SU-DHL-6 (cell line): ENCODE measurements around the gene TMEM40.

Experiments used
- H2AFZ ChIP-seq: fragments of 200-600 bp; sonication (generic); 2 replicates; pipeline ENCODE4 v1.6.1; 2014; ENCODE audit warnings: low read depth, mild to moderate bottlenecking, moderate library complexity, mixed read lengths, antibody characterized with exemption, low read length; ENCODE audit not compliant: severe bottlenecking
- H3F3A ChIP-seq: fragments of 200-600 bp; shearing (Covaris generic); 2 replicates; pipeline ENCODE4 v1.6.0; 2016; ENCODE audit warnings: antibody characterized with exemption, mild to moderate bottlenecking; ENCODE audit not compliant: insufficient read depth
- H3K27ac ChIP-seq: fragments of 200-600 bp; sonication (generic); 2 replicates; pipeline ENCODE4 v1.5.1; 2016; ENCODE audit warnings: low read depth, mild to moderate bottlenecking, low read length, moderate library complexity, mixed read lengths
- H3K27me3 ChIP-seq: fragments of 200-600 bp; sonication (generic), shearing (Covaris generic); 2 replicates; pipeline ENCODE4 v1.6.0; 2014; ENCODE audit warnings: mild to moderate bottlenecking, low read length
- H3K36me3 ChIP-seq: fragments of 200-600 bp; sonication (generic); 2 replicates; pipeline ENCODE4 v1.6.1; 2014; ENCODE audit warnings: mild to moderate bottlenecking, low read length, mixed read lengths
- H3K4me2 ChIP-seq: fragments of 300-600, 200-600 bp; shearing (Covaris generic), sonication (generic); 2 replicates; pipeline ENCODE4 v1.6.0; 2014; ENCODE audit warnings: low read length, low read depth, mild to moderate bottlenecking; ENCODE audit not compliant: poor library complexity, severe bottlenecking
- H3K4me3 ChIP-seq: fragments of 200-600 bp; sonication (generic); 2 replicates; pipeline ENCODE4 v1.5.1; 2014; ENCODE audit warnings: antibody characterized with exemption, low read length, mild to moderate bottlenecking, mixed read lengths; ENCODE audit not compliant: insufficient read depth, poor library complexity, severe bottlenecking
- H3K79me2 ChIP-seq: fragments of 200-600 bp; sonication (generic); 2 replicates; pipeline ENCODE4 v1.6.1; 2014; ENCODE audit warnings: mild to moderate bottlenecking, low read length, moderate library complexity; ENCODE audit not compliant: insufficient read depth
- H3K9ac ChIP-seq: fragments of 200-600 bp; sonication (generic); 2 replicates; pipeline ENCODE4 v1.7.0; 2014; ENCODE audit warnings: mild to moderate bottlenecking, low read length
- H3K9me2 ChIP-seq: fragments of 200-600 bp; sonication (generic); replicated peaks from 2 replicates; pipeline ENCODE4 v1.6.1; 2014; ENCODE audit warnings: low read length; ENCODE audit not compliant: insufficient read depth
- H3K9me3 ChIP-seq: fragments of 200-600 bp; sonication (generic); 2 replicates; pipeline ENCODE4 v1.6.1; 2014; ENCODE audit warnings: low read length, mixed read lengths; ENCODE audit not compliant: insufficient read depth
- H4K20me1 ChIP-seq: fragments of 200-600 bp; sonication (generic); 2 replicates; pipeline ENCODE4 v1.6.1; 2014; ENCODE audit warnings: low read depth, mild to moderate bottlenecking, antibody characterized with exemption, low read length, moderate library complexity, mixed read lengths
- EZH2phosphoT487 ChIP-seq: fragments of 200-600 bp; sonication (generic), shearing (Covaris generic); conservative IDR thresholded peaks from 2 replicates; pipeline ENCODE4 v1.6.1; 2018; ENCODE audit warnings: mild to moderate bottlenecking, antibody characterized with exemption, low read length, moderate library complexity, mixed read lengths
- TF ChIP-seq, protein P1 (sequence below): fragments of 200-600 bp; sonication (generic); IDR thresholded peaks from one replicate; pipeline ENCODE4 v1.5.1; 2017; ENCODE audit warnings: antibody characterized with exemption, mild to moderate bottlenecking, low read length, moderate library complexity; ENCODE audit not compliant: insufficient read depth, poor library complexity, severe bottlenecking

Gene TMEM40

DNA sequence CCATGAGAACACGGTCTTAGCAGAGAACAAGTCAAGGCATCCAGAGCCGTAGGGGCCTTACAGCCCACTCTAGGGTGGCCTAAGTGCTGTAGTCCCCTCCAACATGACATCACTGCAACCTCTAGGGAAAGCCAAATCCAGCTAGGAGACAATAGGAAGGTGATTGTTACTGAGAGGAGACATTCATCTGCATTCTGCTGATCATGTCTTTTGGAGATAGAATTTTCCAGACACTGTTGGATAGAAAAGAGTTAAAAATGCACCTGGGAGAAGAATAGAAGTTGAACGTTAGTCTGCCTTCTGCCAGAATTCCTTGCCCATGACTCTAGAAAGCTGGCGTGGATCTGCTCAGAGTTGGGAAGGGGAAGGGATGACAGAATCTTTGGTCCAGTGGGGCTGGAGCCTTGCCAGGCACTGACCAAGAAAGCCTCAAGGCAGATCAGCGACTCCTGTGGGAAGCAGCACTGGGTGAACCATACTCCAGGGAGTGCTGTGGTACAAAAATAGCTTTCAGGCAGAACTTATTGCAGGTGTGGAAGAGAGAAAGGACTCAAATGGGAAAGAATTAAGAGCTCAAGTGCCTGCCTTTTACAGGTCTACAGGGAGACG lies 50.4 kb downstream of the TMEM40 start:
- Histone ChIP-seq H3K4me2 (no peak overlapping the region), H2AFZ (no peak overlapping the region), H4K20me1 (no peaks in the 10 kb centered on the region), H3K27me3 (no peaks in the 10 kb centered on the region), H3F3A (no peaks in the 10 kb centered on the region), H3K9me3 (no peaks in the 10 kb centered on the region), H3K36me3 (no peaks in the 10 kb centered on the region), H3K79me2 (no peaks in the 10 kb centered on the region), H3K4me3 (no peak overlapping the region), H3K9me2 (no peaks in the 10 kb centered on the region), H3K9ac (no peak overlapping the region), H3K27ac (no peak overlapping the region)
- TF ChIP-seq, protein P1, sequence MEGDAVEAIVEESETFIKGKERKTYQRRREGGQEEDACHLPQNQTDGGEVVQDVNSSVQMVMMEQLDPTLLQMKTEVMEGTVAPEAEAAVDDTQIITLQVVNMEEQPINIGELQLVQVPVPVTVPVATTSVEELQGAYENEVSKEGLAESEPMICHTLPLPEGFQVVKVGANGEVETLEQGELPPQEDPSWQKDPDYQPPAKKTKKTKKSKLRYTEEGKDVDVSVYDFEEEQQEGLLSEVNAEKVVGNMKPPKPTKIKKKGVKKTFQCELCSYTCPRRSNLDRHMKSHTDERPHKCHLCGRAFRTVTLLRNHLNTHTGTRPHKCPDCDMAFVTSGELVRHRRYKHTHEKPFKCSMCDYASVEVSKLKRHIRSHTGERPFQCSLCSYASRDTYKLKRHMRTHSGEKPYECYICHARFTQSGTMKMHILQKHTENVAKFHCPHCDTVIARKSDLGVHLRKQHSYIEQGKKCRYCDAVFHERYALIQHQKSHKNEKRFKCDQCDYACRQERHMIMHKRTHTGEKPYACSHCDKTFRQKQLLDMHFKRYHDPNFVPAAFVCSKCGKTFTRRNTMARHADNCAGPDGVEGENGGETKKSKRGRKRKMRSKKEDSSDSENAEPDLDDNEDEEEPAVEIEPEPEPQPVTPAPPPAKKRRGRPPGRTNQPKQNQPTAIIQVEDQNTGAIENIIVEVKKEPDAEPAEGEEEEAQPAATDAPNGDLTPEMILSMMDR, result no peak
- no peak for TF ChIP-seq EZH2phosphoT487

DNA sequence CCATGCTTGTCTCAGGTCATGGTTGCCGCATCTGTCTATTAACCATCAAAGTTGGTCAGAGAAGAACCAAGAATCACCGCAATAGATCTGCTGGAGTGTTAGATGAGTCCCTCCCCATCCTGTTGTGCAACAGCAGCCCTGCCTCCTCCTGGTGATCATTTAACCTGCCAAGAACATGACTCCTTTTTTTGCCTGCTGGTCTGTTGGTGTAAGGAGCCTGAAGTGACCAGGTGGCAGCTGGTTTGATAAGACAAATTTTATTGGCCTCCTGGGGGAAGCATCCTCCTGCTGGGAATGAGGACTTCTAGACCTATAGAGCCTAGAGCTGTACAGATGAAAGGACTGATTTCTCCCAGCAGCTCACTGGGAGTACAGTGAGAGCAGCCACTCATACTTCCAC lies 51.6 kb downstream of the TMEM40 start:
- H4K20me1 ChIP-seq, result no peaks in the 10 kb centered on the region
- H3K4me2 ChIP-seq, result no peak overlapping the region
- no peak overlapping the region for H3K4me3 ChIP-seq
- no peak overlapping the region for H3K9ac ChIP-seq
- no peaks in the 10 kb centered on the region for H3F3A ChIP-seq
- H3K9me3 ChIP-seq, result no peaks in the 10 kb centered on the region
- no peaks in the 10 kb centered on the region for H3K36me3 ChIP-seq
- no peaks in the 10 kb centered on the region for H3K27me3 ChIP-seq
- no peaks in the 10 kb centered on the region for H3K9me2 ChIP-seq
- H3K27ac ChIP-seq, result no peak overlapping the region
- H3K79me2 ChIP-seq, result no peaks in the 10 kb centered on the region
- no peak overlapping the region for H2AFZ ChIP-seq
- TF ChIP-seq EZH2phosphoT487, result no peak
- TF ChIP-seq, protein P1, result no peak

GRCh38 chr3:12706504-12707253 lies 52.4 kb downstream of the TMEM40 start:
- no peak overlapping the region for H2AFZ ChIP-seq
- no peak overlapping the region for H3K9ac ChIP-seq
- no peak overlapping the region for H3K27ac ChIP-seq
- H3F3A ChIP-seq, result no peaks in the 10 kb centered on the region
- H3K9me3 ChIP-seq, result no peaks in the 10 kb centered on the region
- H3K27me3 ChIP-seq, result no peaks in the 10 kb centered on the region
- no peaks in the 10 kb centered on the region for H3K79me2 ChIP-seq
- no peaks in the 10 kb centered on the region for H3K36me3 ChIP-seq
- TF ChIP-seq, protein P1, result peak; percentile 68
- no peak for TF ChIP-seq EZH2phosphoT487
- no peak overlapping the region for H3K4me3 ChIP-seq
- no peak overlapping the region for H3K4me2 ChIP-seq
- H4K20me1 ChIP-seq, result no peaks in the 10 kb centered on the region
- H3K9me2 ChIP-seq, result no peaks in the 10 kb centered on the region
